H1 (cell line): ENCODE data around the gene TBC1D25. TPM values are rescaled to one million over a fixed set of nuclear protein-coding genes. Genes with fewer than 3 reads are reported as not detected.

ENCODE experiments used
- BCL11A ChIP-seq, 2 experiments: IDR thresholded peaks; one replicate each; pipeline ENCODE4 v1.6.1; 2011; ENCODE audit warnings: low read depth in 2 of 2, low read length in 2 of 2, mild to moderate bottlenecking in 2 of 2
- BRCA1 ChIP-seq: IDR thresholded peaks from 2 replicates; pipeline ENCODE4 v1.6.1; 2012; ENCODE audit warnings: low read depth, low read length, improper control_type of control experiment
- GABPA ChIP-seq: IDR thresholded peaks from 2 replicates; pipeline ENCODE4 v1.6.1; 2011; ENCODE audit warnings: mild to moderate bottlenecking, low read length, moderate library complexity, borderline replicate concordance; ENCODE audit not compliant: insufficient read depth
- KDM5A ChIP-seq: fragments of 200-600 bp; IDR thresholded peaks from 2 replicates; pipeline ENCODE4 v1.7.1; 2012; ENCODE audit warnings: mild to moderate bottlenecking, low read length, inconsistent platforms, mixed read lengths
- POU5F1 ChIP-seq: IDR thresholded peaks from 2 replicates; pipeline ENCODE4 v1.6.1; 2011; ENCODE audit warnings: low read depth, mild to moderate bottlenecking, low read length, moderate library complexity
- polyA plus RNA-seq, 7 experiments: library from polyadenylated mRNA; depleted of rRNA in 3 of 7; stranded (reverse) in 5 of 7; unstranded in 2 of 7; fragments of >200 nt in 5 of 7; fragments of 200-250 nt in 2 of 7; gene quantifications; 1 replicate in 5 of 7; 2 replicates in 1 of 7; 4 replicates in 1 of 7; pipeline versions ENCODE4 v1.2.1 to v1.2.3, GENCODE V29; 2011 to 2013; ENCODE audit warnings: missing spikeins in 2 of 7, mixed read lengths in 2 of 7
- total RNA-seq: library from RNA; stranded (reverse); fragmentation: NEBNext Ultra II Directional; extraction: Animal tissue kit (Norgen Biotek cat#: 25700); gene quantifications from 2 replicates; pipeline ENCODE4 v1.2.1, GENCODE V29; 2021
- TF ChIP-seq, protein P1 (sequence below), 3 experiments: IDR thresholded peaks; 1 replicate in 2 of 3; 2 replicates in 1 of 3; pipeline versions ENCODE4 v1.5.1 to v1.6.1; 2011; ENCODE audit warnings: low read length in 3 of 3, mild to moderate bottlenecking in 3 of 3, inconsistent platforms in 2 of 3, low read depth in 1 of 3, moderate library complexity in 1 of 3; ENCODE audit not compliant: insufficient read depth in 1 of 3; ENCODE audit errors: control extremely low read depth in 1 of 3

Gene TBC1D25
- total and polyA plus RNA-seq, 2 of the 8 experiments (the other 6 are each of a cell fraction or from before 2014, with no cell fraction given) = 6.5 to 6.8 TPM

DNA sequence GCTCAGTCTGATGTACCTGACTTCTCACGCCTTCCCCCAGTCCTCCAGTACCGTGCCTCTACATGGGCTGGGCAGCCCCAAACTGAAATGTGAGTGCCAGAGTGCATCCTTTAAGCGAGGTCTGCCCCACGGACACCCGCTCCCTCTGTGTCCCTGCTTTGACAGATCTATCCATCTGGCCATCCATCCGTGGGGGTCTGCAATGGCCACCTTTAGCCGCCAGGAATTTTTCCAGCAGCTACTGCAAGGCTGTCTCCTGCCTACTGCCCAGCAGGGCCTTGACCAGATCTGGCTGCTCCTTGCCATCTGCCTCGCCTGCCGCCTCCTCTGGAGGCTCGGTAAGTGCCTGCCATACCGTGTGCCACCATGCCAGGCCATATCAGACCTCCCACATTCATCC, 29.9 kb upstream of the TBC1D25 start (continued):
- TF ChIP-seq, protein P1, sequence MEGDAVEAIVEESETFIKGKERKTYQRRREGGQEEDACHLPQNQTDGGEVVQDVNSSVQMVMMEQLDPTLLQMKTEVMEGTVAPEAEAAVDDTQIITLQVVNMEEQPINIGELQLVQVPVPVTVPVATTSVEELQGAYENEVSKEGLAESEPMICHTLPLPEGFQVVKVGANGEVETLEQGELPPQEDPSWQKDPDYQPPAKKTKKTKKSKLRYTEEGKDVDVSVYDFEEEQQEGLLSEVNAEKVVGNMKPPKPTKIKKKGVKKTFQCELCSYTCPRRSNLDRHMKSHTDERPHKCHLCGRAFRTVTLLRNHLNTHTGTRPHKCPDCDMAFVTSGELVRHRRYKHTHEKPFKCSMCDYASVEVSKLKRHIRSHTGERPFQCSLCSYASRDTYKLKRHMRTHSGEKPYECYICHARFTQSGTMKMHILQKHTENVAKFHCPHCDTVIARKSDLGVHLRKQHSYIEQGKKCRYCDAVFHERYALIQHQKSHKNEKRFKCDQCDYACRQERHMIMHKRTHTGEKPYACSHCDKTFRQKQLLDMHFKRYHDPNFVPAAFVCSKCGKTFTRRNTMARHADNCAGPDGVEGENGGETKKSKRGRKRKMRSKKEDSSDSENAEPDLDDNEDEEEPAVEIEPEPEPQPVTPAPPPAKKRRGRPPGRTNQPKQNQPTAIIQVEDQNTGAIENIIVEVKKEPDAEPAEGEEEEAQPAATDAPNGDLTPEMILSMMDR (IDR thresholded peaks at IDR 0.05; ENCODE audit: control extremely low read depth in 1 of 3, insufficient read depth in 1 of 3, low read depth in 1 of 3, low read length in 3 of 3) = no peak
- TF ChIP-seq BRCA1 = no peak
- no peak for TF ChIP-seq KDM5A
- no peak for TF ChIP-seq GABPA
- no peak for TF ChIP-seq POU5F1
- TF ChIP-seq BCL11A (IDR thresholded peaks at IDR 0.05; ENCODE audit: low read depth in 2 of 2, low read length in 2 of 2) = no peak
